Psoas muscle (tissue), 8 donors: Measurements from ENCODE around the gene TMEM82. TPM values are rescaled to one million over a fixed set of nuclear protein-coding genes. Genes with fewer than 3 reads are reported as not detected.

ENCODE experiments used
- ATAC-seq, 4 donors: fragments of 200-7000 bp; cut with Tn5 transposase; one replicate each; pipeline ENCODE4 v1.9.1; 2020; ENCODE audit warnings: moderate library complexity in 3 of 4, mild to moderate bottlenecking in 2 of 4
- DNase-seq, 2 donors: peaks; one replicate each; pipeline ENCODE4 v3.0.0-alpha.2; 2020
- H3K27ac ChIP-seq: fragments of 200-600 bp; one replicate; pipeline ENCODE4 v1.8.0; 2022
- H3K27me3 ChIP-seq, 3 donors: fragments of 200-600 bp in 1 of 3; one replicate each; pipeline versions ENCODE4 v1.6.1 to v1.8.0; 2013 to 2022; ENCODE audit warnings: low read length in 2 of 3, mild to moderate bottlenecking in 2 of 3, moderate library complexity in 1 of 3; ENCODE audit not compliant: insufficient read depth in 3 of 3
- H3K36me3 ChIP-seq, 2 donors: fragments of 200-600 bp in 1 of 2; one replicate each; pipeline versions ENCODE4 v1.6.1 to v1.8.0; 2013 to 2022; ENCODE audit warnings: low read depth in 1 of 2, mild to moderate bottlenecking in 1 of 2, moderate library complexity in 1 of 2; ENCODE audit not compliant: insufficient read depth in 1 of 2
- H3K4me1 ChIP-seq: fragments of 200-600 bp; one replicate; pipeline ENCODE4 v1.8.0; 2022
- H3K4me3 ChIP-seq: fragments of 200-600 bp; one replicate; pipeline ENCODE4 v1.8.0; 2022; ENCODE audit warnings: mild to moderate bottlenecking
- H3K9me3 ChIP-seq: fragments of 200-600 bp; one replicate; pipeline ENCODE4 v1.8.0; 2022
- WGBS, 3 donors: extraction: QIAGEN DNeasy Blood & Tissue Kit; methylation state at CpG; one replicate each; pipeline versions ENCODE4 v1.1.6 to v1.1.7; 2013; 5-methylcytosine and 5-hydroxymethylcytosine counted together
- intact Hi-C, 2 donors: fragments of 100-400 bp; cut with DNase I; formaldehyde crosslinking; loops; one replicate each; pipeline versions ENCODE4 v1.11.0 to v1.14.2; 2022
- polyA plus RNA-seq, 3 donors: library from polyadenylated mRNA; stranded (reverse); fragments of 200-250 nt; gene quantifications; one replicate each; pipeline ENCODE4 v1.2.3, GENCODE V29; 2013
- total RNA-seq, 4 donors: library from RNA; stranded (reverse); fragmentation: NEBNext Ultra II Directional in 2 of 4; extraction: Animal tissue kit (Norgen Biotek cat#: 25700) in 2 of 4; gene quantifications; one replicate each; pipeline versions ENCODE4 v1.2.1 to v1.2.4, GENCODE V29; 2021 to 2023
- TF ChIP-seq, protein P1 (sequence below): fragments of 200-600 bp; IDR thresholded peaks from one replicate; pipeline ENCODE4 v1.8.0; 2022; ENCODE audit warnings: antibody characterized with exemption
- donor health status: healthy with polysubstance abuse.
- donor health status: DM: no; HTN: no; CAD: no; lungs with moderate emphysema.
- donor health status: Bipolar disorder and iron deficiency.
- donor health status: healthy.
- donor health status: DM: yes; HTN: yes; CAD: no.
- donor health status: DM: no; HTN: no; CAD: no.
- donor health status: DM: no; HTN: no; CAD: no.
- donor health status: DM: yes; HTN: yes; CAD: no.

TMEM82 gene
- total and polyA plus RNA-seq, 7 donors = not detected

DNA sequence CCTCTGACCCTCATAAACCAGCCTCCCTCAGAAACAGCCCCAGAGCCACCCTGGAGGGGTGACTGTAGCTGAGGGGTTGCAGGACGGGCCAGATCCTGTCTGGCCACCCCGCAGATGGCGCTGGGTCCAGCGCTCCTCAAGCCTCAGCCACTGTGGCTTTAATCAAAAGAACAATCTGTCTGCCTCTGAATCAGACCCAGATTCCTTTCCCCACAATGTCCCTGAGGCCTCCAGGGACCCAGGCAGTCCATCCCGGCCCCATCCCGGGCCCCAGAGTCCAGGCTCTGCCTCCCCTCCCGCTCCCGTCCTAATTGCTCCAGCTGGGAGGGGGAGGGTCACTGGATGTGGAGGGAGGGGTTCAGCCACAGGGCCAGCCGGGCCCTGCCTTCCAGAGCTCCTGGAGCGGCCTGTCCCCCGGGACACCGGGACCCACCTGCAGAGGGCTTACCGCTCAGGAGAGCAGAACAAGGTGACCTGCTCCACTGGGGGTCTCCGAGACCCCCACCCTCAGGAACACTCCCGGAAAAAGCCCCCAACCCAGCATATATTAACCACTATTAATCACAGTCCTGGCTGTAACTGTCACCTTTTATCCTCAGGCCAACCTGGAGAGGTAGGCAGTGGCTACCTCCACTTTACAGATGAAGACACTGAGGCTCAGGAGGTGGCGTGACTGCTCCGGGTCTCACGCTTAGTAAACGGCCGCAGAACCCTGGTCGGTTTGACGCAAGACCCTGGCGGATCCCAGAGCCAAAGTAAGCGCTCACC is 15.5 kb downstream of the TMEM82 start:
- Histone ChIP-seq H3K27me3 (peaks cover 0 to 44% (median 19%) of the 10 kb centered on the region in 3 donors), H3K27ac (peak overlapping the region; percentile 4), H3K36me3 (no peaks in the 10 kb centered on the region), H3K4me1 (peaks cover 13% of the 10 kb centered on the region), H3K9me3 (no peaks in the 10 kb centered on the region), H3K4me3 (peak overlapping the region; percentile 66)
- no peak for DNase-seq
- 30 to 39% (median 37%) methylated on average over 24 of the region's 24 CpGs for WGBS, 3 donors
- intact Hi-C loops = no loop called here
- TF ChIP-seq, protein P1, sequence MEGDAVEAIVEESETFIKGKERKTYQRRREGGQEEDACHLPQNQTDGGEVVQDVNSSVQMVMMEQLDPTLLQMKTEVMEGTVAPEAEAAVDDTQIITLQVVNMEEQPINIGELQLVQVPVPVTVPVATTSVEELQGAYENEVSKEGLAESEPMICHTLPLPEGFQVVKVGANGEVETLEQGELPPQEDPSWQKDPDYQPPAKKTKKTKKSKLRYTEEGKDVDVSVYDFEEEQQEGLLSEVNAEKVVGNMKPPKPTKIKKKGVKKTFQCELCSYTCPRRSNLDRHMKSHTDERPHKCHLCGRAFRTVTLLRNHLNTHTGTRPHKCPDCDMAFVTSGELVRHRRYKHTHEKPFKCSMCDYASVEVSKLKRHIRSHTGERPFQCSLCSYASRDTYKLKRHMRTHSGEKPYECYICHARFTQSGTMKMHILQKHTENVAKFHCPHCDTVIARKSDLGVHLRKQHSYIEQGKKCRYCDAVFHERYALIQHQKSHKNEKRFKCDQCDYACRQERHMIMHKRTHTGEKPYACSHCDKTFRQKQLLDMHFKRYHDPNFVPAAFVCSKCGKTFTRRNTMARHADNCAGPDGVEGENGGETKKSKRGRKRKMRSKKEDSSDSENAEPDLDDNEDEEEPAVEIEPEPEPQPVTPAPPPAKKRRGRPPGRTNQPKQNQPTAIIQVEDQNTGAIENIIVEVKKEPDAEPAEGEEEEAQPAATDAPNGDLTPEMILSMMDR = no peak
- ATAC-seq = peak in 1 of 4 donors; percentile 6

DNA sequence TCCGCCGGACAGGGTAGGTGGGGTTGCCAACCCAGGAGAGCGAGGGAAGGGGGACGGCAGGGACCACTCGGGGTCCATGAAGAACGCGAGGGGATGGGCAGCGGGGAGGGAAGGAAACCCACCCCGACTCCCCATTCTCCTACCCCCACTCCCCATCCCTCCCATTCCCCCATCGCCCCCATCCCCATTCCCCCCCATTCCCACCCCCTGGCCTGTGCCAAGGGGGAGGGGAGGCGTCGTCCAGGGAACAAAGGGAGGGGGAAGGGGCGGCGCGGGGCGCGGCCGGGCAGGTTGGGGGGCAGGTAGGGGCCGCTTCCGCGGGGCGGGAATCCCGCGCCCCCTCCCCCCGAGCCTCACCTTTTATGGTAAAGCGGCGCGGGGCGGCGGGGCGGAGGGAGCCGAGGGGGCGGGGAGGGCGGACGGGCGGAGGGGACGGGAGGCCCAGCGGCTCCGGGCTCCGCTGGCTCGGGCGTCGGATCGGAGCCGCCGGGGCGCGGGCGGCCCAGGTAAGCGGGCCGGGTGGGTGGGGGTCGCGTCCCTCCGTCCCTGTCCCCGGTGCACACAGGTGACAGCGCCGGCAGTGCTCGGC is 16.1 kb downstream of the TMEM82 start, which contains the start of gene FBLIM1:
TSS of gene FBLIM1 (plus strand) at position 453 of the 589 bp plus-strand sequence. CDS start 6,189 bp downstream, outside the sequence.
- Histone ChIP-seq H3K4me3 (peak within 1 kb of the TSS; percentile 66), H3K27me3 (peaks cover 0 to 44% (median 19%) of the 10 kb centered on the region in 3 donors), H3K27ac (peak within 1 kb of the TSS; percentile 4), H3K9me3 (no peaks in the 10 kb centered on the region), H3K36me3 (no peaks in the 10 kb centered on the region), H3K4me1 (peaks cover 13% of the 10 kb centered on the region)
- intact Hi-C loops = no loop called here
- DNase-seq (no peak), ATAC-seq (peak in 3 of 4 donors; percentile 7 to 13 (median 13))
- WGBS, 3 donors = 6 to 27% (median 14%) methylated on average over 20 to 57 of the region's 58 CpGs
- TF ChIP-seq, protein P1 = no peak

DNA sequence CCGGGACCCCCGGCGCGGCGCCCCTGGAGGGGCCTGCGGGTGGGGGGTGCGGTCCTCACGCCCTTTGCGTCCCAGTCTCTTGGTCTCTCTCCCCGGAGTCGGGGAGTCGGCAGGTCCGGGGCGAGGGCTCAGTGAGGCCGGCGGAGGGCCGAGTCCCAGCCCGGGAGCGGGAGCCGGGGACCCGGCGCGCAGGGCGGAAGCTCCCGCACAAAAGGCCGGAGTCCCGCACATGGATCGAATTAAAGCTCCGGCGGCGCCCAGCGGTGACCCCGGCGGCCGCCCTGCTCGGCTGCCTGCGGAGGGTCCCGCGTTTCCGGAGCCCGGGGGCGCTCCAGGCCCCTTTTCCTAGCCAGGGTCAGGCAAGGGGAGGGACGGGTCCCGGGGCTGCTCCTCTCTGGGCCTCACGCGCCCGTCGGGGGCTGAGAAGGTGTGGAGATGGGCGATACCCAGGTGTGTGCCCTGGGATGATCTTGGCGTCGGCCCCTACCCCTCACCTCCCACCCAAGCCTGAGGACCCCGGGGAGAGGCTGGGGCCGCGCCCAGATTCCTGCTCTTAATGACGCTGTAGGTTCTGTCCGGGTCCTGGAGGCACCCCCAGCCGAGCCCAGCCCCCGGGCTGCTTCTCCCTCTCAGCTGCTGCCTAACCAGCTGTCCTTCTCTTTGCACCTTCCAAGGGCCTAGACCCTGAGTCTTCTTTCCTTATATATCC is 16.8 kb downstream of the TMEM82 start:
- WGBS, 3 donors = 5 to 7% (median 5%) methylated on average over 40 to 58 of the region's 58 CpGs
- ATAC-seq (peak; percentile 12 to 58 (median 52)), DNase-seq (no peak)
- H3K9me3 ChIP-seq = no peaks in the 10 kb centered on the region
- H3K36me3 ChIP-seq = no peaks in the 10 kb centered on the region
- peak overlapping the region; percentile 66 for H3K4me3 ChIP-seq
- intact Hi-C loops = no loop called here
- peak overlapping the region; percentile 0 for H3K27ac ChIP-seq
- TF ChIP-seq, protein P1 = no peak
- peaks cover 13% of the 10 kb centered on the region for H3K4me1 ChIP-seq
- peaks cover 0 to 44% (median 19%) of the 10 kb centered on the region in 3 donors for H3K27me3 ChIP-seq

DNA sequence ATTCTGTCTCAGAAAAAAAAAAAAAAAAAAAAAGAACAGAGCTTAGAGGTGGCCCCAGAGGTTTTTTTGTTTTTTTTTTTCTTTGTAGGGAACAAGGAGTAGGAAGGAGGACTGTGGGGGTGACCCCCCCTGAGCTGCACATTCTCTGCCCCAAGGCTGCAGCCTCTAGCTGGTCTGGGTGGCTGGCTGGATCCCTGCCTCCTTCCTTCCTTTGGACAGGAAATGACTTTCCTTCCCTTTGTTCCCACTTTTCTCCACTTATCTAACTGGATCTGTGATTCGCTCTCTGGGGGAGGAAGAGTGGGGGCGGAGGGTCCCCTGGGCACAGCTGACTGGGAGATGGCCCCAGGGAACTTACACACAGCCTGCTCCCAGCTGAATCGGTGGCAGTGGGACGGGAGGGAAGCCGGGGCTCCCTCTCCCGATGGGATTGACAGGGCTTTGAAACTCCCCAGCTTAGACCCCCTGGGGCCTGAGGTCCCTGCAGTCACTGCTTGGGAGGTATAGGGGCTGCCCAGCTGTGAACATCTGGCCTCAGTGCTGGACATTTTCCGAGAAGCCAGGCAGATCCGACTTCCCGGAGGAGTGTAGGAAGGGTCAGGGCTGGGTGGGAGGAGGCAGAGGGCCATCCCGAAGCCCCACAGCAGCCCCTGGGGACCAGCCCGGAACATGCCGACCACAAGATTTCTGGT is 18.4 kb downstream of the TMEM82 start:
- H3K36me3 ChIP-seq = no peaks in the 10 kb centered on the region
- H3K4me3 ChIP-seq = peak overlapping the region; percentile 66
- DNase-seq (peak in 1 of 2 donors; percentile 57), ATAC-seq (peak in 1 of 4 donors; percentile 18)
- H3K27me3 ChIP-seq = peaks cover 0 to 44% (median 19%) of the 10 kb centered on the region in 3 donors
- WGBS, 3 donors = 39 to 41% (median 40%) methylated on average over 12 of the region's 12 CpGs
- TF ChIP-seq, protein P1 = no peak
- peaks cover 13% of the 10 kb centered on the region for H3K4me1 ChIP-seq
- no peak overlapping the region for H3K27ac ChIP-seq
- intact Hi-C loops = no loop called here
- no peaks in the 10 kb centered on the region for H3K9me3 ChIP-seq
